Uterus (tissue), 4 donors: Measurements from ENCODE around the gene VAPA. TPM values are rescaled to one million over a fixed set of nuclear protein-coding genes. Genes with fewer than 3 reads are reported as not detected.
"Not testable (repeated sequence)": the region's sequence is repeated elsewhere in the genome, so short reads cannot be mapped to it uniquely, and the experiment has no call there.

Experiments
- DNase-seq, 2 donors: peaks; one replicate each; pipeline ENCODE4 v3.0.0-alpha.2; 2019 to 2020
- H3K27ac ChIP-seq, 2 donors: fragments of 200-600 bp; sonication (generic); 1 replicate in 1 of 2; 2 replicates in 1 of 2; pipeline ENCODE4 v1.5.1; 2016 to 2018
- H3K27me3 ChIP-seq, 2 donors: fragments of 200-600 bp; sonication (generic); one replicate each; pipeline ENCODE4 v1.5.1; 2018 to 2019; ENCODE audit warnings: control low read depth in 1 of 2
- H3K36me3 ChIP-seq, 2 donors: fragments of 200-600 bp; sonication (generic); one replicate each; pipeline ENCODE4 v1.5.1; 2019; ENCODE audit warnings: control low read depth in 1 of 2
- H3K4me1 ChIP-seq, 2 donors: fragments of 200-600 bp; sonication (generic); one replicate each; pipeline ENCODE4 v1.5.1; 2018 to 2019; ENCODE audit warnings: control low read depth in 1 of 2
- H3K4me3 ChIP-seq, 2 donors: fragments of 200-600 bp; sonication (generic); 1 replicate in 1 of 2; 2 replicates in 1 of 2; pipeline ENCODE4 v1.5.1; 2018 to 2019; ENCODE audit warnings: mild to moderate bottlenecking in 1 of 2
- H3K9me3 ChIP-seq, 2 donors: fragments of 200-600 bp; sonication (generic); one replicate each; pipeline ENCODE4 v1.5.1; 2019; ENCODE audit warnings: control low read depth in 1 of 2
- POLR2A ChIP-seq, 2 donors: fragments of 450-650 bp; IDR thresholded peaks; one replicate each; pipeline ENCODE4 v1.6.1; 2016; ENCODE audit warnings: antibody characterized with exemption in 2 of 2, mild to moderate bottlenecking in 1 of 2, moderate library complexity in 1 of 2
- intact Hi-C: fragments of 100-400 bp; cut with DNase I; formaldehyde crosslinking; loops from one replicate; pipeline ENCODE4 v1.15.1; 2023; ENCODE audit warnings: low total_unique reads
- total RNA-seq, 4 donors: library from RNA; depleted of rRNA in 3 of 4; stranded (reverse); fragments of >200 nt in 3 of 4; gene quantifications; one replicate each; pipeline versions ENCODE4 v1.1.0 to v1.2.4, GENCODE V29; 2014 to 2023
- TF ChIP-seq, protein P1 (sequence below), 4 experiments: fragments of 200-600 bp in 2 of 4; fragments of 450-650 bp in 2 of 4; sonication (generic) in 2 of 4; IDR thresholded peaks; one replicate each; pipeline ENCODE4 v1.5.1; 2016 to 2019; ENCODE audit warnings: antibody characterized with exemption in 4 of 4, mild to moderate bottlenecking in 2 of 4, moderate library complexity in 1 of 4
- donor health status: DM: yes; HTN: yes; CAD: no.

VAPA gene
- total RNA-seq, 4 donors from 2014 or later: 119 to 253 (median 226) TPM

DNA sequence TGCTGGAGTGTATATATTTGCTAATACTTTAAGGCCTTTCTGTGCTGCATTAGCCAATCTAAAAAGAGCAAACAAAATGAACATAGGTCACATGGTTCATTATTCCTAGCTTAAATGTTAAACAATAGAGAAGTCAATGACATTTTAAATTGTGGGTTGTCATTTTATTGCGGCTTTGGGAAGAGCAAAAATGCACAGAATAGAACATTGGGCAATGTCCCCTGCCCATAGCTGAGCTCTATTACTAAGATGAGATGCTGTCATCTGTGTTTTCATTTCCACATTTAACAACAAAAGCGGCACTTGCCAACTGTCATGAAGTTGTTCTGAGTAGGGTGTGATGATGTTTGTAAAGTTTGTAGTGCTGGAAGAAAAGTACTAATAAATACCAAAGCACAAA is 3.2 kb upstream of the VAPA start:
- Histone ChIP-seq H3K9me3 (no peaks in the 10 kb centered on the region), H3K4me1 (no peaks in the 10 kb centered on the region)
- intact Hi-C loops: no loop called here

DNA sequence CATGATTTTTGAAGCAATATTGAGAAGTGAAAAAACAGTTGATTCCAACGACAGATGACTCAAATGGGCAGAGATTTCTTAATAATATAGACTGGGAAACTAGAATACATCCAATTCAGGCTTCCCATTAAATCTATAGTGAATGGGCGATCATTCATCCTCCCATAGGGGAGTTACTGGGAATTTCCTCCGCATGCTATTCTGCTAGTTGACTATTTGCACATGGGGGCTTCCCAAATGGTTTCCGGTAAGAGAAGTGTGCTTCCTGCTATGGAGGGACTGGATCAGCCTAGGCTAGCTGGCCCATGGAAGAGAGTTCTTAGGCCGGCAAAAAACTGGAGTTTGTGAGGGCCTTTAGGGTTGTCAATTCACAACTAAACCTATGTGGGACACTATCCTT is 2.6 kb upstream of the VAPA start:
- Histone ChIP-seq H3K9me3 (no peaks in the 10 kb centered on the region), H3K36me3 (no peaks in the 10 kb centered on the region), H3K27ac (no peak overlapping the region), H3K4me3 (no peak overlapping the region), H3K4me1 (no peaks in the 10 kb centered on the region), H3K27me3 (no peaks in the 10 kb centered on the region)
- intact Hi-C loops: no loop called here
- DNase-seq: no peak
- TF ChIP-seq, protein P1, sequence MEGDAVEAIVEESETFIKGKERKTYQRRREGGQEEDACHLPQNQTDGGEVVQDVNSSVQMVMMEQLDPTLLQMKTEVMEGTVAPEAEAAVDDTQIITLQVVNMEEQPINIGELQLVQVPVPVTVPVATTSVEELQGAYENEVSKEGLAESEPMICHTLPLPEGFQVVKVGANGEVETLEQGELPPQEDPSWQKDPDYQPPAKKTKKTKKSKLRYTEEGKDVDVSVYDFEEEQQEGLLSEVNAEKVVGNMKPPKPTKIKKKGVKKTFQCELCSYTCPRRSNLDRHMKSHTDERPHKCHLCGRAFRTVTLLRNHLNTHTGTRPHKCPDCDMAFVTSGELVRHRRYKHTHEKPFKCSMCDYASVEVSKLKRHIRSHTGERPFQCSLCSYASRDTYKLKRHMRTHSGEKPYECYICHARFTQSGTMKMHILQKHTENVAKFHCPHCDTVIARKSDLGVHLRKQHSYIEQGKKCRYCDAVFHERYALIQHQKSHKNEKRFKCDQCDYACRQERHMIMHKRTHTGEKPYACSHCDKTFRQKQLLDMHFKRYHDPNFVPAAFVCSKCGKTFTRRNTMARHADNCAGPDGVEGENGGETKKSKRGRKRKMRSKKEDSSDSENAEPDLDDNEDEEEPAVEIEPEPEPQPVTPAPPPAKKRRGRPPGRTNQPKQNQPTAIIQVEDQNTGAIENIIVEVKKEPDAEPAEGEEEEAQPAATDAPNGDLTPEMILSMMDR (IDR thresholded peaks at IDR 0.05): no peak
- no peak for TF ChIP-seq POLR2A (IDR thresholded peaks at IDR 0.05)

More for the DNA sequence above, 3.2 kb upstream of the VAPA start:
- no peak overlapping the region for H3K4me3 ChIP-seq
- no peak for DNase-seq
- H3K36me3 ChIP-seq: no peaks in the 10 kb centered on the region
- TF ChIP-seq POLR2A (IDR thresholded peaks at IDR 0.05): no peak
- TF ChIP-seq, protein P1 (IDR thresholded peaks at IDR 0.05): no peak
- H3K27me3 ChIP-seq: no peaks in the 10 kb centered on the region
- H3K27ac ChIP-seq: no peak overlapping the region

DNA sequence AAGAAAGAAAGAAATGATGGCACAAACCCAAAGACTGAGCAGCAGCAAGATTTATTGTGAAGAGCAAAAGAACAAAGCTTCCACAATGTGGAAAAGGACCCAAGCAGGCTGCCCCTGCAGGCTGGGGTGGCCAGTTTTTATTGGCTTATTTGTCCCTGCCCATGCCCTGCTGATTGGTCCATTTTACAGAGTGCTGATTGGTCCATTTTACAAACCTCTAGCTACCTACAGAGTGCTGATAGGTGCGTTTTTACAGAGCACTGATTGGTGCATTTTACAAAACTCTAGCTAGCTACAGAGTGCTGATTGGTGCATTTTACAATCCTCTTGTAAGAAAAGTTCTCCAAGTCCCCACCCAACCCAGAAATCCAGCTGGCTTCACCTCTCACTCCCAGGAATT is 1.5 kb upstream of the VAPA start:
- intact Hi-C loops, H3K27me3 ChIP-seq, DNase-seq: not testable (repeated sequence)

DNA sequence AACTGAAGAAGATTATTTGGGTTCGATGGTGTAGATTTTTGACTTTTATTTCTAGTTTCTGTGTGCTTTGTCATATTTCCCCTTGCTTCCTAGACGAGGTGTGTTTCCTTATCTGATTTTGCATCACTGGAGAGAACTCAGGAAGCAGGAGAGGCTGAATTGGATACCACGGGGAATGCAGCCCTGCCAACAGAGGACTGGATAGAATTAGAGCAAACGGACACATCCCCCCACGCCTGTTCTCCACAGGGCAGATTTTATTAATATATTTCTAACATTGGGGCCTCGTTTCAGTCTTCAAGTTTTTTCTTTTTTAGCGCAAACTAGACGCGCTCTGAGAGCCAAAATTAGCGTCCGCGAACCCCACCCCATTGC is 678 bp upstream of the VAPA start:
- intact Hi-C loops: no loop called here
- no peaks in the 10 kb centered on the region for H3K27me3 ChIP-seq
- no peak for DNase-seq
- no peaks in the 10 kb centered on the region for H3K9me3 ChIP-seq
- no peaks in the 10 kb centered on the region for H3K4me1 ChIP-seq
- peak overlapping the region; percentile 99 to 100 for H3K27ac ChIP-seq
- H3K36me3 ChIP-seq: no peaks in the 10 kb centered on the region
- TF ChIP-seq, protein P1 (IDR thresholded peaks at IDR 0.05): no peak
- no peak for TF ChIP-seq POLR2A (IDR thresholded peaks at IDR 0.05)
- H3K4me3 ChIP-seq: peak overlapping the region; percentile 80 to 90

More for the DNA sequence above, 1.5 kb upstream of the VAPA start:
- H3K4me1 ChIP-seq, H3K9me3 ChIP-seq, H3K27ac ChIP-seq, H3K36me3 ChIP-seq, H3K4me3 ChIP-seq: not testable (repeated sequence)

DNA sequence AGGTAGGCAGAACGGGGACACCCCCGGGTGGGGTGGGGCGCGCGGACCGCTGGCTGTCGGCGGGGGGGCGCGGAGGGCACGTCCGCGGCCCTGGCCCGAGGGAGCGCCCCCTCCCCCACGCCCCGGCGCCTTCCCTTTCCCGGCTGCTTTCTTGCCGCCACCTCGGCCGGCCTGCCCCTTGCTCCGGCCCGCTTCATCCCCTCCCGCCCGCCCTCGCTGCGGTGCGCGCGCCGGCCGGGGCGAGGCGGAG is 443 bp downstream of the VAPA start:
- intact Hi-C loops: no loop called here
- TF ChIP-seq, protein P1 (IDR thresholded peaks at IDR 0.05): no peak
- no peak for TF ChIP-seq POLR2A (IDR thresholded peaks at IDR 0.05)

DNA sequence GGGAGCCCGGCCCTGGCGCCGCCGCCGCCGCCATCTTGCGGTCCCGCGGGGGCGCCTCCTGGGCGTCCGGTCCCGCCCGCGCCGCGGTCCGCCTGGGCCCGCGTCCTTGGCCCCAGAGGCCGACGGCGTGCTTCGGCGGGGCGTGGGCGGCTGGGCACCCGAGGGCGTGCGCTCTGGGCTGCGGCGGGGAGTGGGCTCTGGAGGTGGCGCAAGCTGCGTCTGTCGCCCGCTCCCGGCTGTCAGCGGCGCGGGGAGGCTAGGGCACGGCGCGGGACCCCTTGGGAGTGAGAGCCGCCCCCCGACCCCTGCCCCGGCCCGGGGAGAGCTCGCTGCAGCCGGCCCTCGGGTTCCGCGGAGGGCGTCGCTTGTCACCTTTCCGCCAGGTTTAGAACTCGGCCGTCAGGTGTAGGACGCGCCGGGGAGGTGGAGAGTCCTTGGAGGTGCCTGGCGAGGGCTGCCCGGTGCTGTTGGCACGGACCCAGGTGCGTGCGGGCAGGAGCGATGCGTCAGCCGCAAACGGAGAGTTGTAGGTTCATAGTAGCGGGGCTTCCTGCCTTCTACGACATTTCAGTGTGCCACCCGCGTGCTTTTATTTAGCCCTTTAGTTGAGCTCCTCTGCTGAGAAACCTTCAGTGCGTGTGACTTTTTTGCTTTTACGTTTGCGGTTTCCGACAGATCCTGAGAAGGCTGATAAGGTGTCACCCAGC is 921 bp downstream of the VAPA start:
- intact Hi-C loops: no loop called here

More for the DNA sequence above, 443 bp downstream of the VAPA start:
- H3K36me3 ChIP-seq: no peaks in the 10 kb centered on the region
- peak overlapping the region; percentile 99 to 100 for H3K27ac ChIP-seq
- H3K4me1 ChIP-seq: peaks cover 0 to 8% of the 10 kb centered on the region in 2 donors
- no peaks in the 10 kb centered on the region for H3K27me3 ChIP-seq
- H3K4me3 ChIP-seq: peak overlapping the region; percentile 80 to 90
- no peaks in the 10 kb centered on the region for H3K9me3 ChIP-seq
- DNase-seq: no peak

More for the DNA sequence above, 921 bp downstream of the VAPA start:
- no peaks in the 10 kb centered on the region for H3K9me3 ChIP-seq
- H3K4me1 ChIP-seq: peaks cover 0 to 8% of the 10 kb centered on the region in 2 donors
- no peaks in the 10 kb centered on the region for H3K27me3 ChIP-seq
- TF ChIP-seq, protein P1 (IDR thresholded peaks at IDR 0.05): peak in 1 of 4 experiments; percentile 3
- TF ChIP-seq POLR2A (IDR thresholded peaks at IDR 0.05): no peak
- H3K4me3 ChIP-seq: peak overlapping the region; percentile 80 to 90
- peak; percentile 57 to 64 for DNase-seq
- no peaks in the 10 kb centered on the region for H3K36me3 ChIP-seq
- peak overlapping the region; percentile 99 to 100 for H3K27ac ChIP-seq
